NK-92 treated with Interleukin-12 subunit alpha and Interleukin-12 subunit beta, amount 100 ng/mL, for 24 hours (cell line): ENCODE results near the gene DPM3.
"Not testable (repeated sequence)": the region's sequence is repeated elsewhere in the genome, so short reads cannot be mapped to it uniquely, and the experiment has no call there.

Experiments used
- DNase-seq: peaks from one replicate; lab custom pipeline; 2025; lab: John Stamatoyannopoulos, UW

The DPM3 gene

GRCh38 chr1:155125511-155125945 lies 14.8 kb downstream of the DPM3 start:
- DNase-seq = no peak

GRCh38 chr1:155124503-155125463 lies 15.5 kb downstream of the DPM3 start:
- DNase-seq = no peak

GRCh38 chr1:155123801-155124200 lies 16.5 kb downstream of the DPM3 start:
- no peak for DNase-seq

GRCh38 chr1:155122308-155122707 lies 18.0 kb downstream of the DPM3 start:
- no peak for DNase-seq

GRCh38 chr1:155121249-155121648 lies 19.1 kb downstream of the DPM3 start:
- no peak for DNase-seq

- no peak for DNase-seq
Measured at GRCh38 chr1:155120253-155120652, 20.1 kb downstream of the DPM3 start.

- DNase-seq = not testable (repeated sequence)
Measured at GRCh38 chr1:155118090-155118489, 22.2 kb downstream of the DPM3 start.

- no peak for DNase-seq
Measured at GRCh38 chr1:155117610-155118009, 22.7 kb downstream of the DPM3 start.

GRCh38 chr1:155116113-155116764 lies 24.1 kb downstream of the DPM3 start:
- no peak for DNase-seq

GRCh38 chr1:155113450-155113980 lies 26.8 kb downstream of the DPM3 start:
- DNase-seq = no peak

GRCh38 chr1:155110826-155111225 lies 29.5 kb downstream of the DPM3 start:
- no peak for DNase-seq

- no peak for DNase-seq
Measured at GRCh38 chr1:155110381-155110780, 29.9 kb downstream of the DPM3 start.

GRCh38 chr1:155108296-155108695 lies 32.0 kb downstream of the DPM3 start:
- no peak for DNase-seq

GRCh38 chr1:155107309-155108264 lies 32.7 kb downstream of the DPM3 start:
- no peak for DNase-seq

- no peak for DNase-seq
Measured at GRCh38 chr1:155106862-155107261, 33.5 kb downstream of the DPM3 start.

- no peak for DNase-seq
Measured at GRCh38 chr1:155105604-155106011, 34.7 kb downstream of the DPM3 start.

- no peak for DNase-seq
Measured at GRCh38 chr1:155104605-155105534, 35.5 kb downstream of the DPM3 start.

GRCh38 chr1:155103325-155103724 lies 37.0 kb downstream of the DPM3 start:
- no peak for DNase-seq

GRCh38 chr1:155099331-155099730 lies 41.0 kb downstream of the DPM3 start:
- DNase-seq = no peak

- no peak for DNase-seq
Measured at GRCh38 chr1:155094622-155094948, 45.7 kb downstream of the DPM3 start.
